ENCODE data around the gene ZC3H4.
"Not testable (repeated sequence)": the region's sequence is repeated elsewhere in the genome, so short reads cannot be mapped to it uniquely, and the experiment has no call there.

ZC3H4 gene

GRCh38 chr19:47084879-47085439 lies 28.6 kb downstream of the ZC3H4 start:
- DNase-seq (ENCODE audit: low spot score): no peak

- DNase-seq (ENCODE audit: low spot score): no peak
These were observed 31.1 kb downstream of the ZC3H4 start for GRCh38 chr19:47082493-47082892.

GRCh38 chr19:47081095-47081494 lies 32.5 kb downstream of the ZC3H4 start:
- no peak for DNase-seq (ENCODE audit: low spot score)

DNA sequence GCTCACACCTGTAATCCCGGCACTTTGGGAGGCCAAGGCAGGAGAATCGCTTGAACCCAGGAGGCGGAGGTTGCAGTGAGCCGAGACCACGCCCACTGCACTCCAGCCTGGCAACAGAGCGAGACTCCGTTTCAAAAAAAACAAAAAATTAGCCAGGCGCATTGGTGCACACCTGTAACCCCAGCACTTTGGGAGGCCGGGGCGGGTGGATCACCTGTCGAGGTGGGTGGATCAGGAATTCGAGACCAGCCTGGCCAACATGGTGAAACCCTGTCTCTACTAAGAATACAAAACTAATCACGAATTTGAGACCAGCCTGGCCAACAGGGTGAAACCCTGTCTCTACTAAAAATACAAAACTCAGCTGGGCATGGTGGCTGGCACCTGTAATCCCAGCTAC lies 35.2 kb downstream of the ZC3H4 start:
- DNase-seq (ENCODE audit: low spot score): not testable (repeated sequence)

DNA sequence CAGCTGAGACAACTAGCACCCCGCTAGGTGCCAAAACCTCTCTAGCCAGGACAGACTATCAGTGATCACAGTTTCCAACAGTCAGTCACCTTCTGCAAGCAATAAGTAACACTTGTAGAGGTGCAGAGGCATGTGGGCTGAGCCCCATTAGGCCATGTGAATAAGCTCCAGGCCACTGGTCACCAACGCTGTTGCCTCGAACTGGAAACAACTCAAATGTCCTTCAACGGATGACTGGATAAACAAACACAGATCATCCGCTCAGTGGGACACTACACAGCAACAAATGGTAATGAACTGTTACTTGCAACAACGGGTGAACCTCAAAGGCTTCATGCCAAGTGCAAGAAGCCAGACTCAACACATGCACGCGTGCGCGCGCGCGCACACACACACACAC lies 37.6 kb downstream of the ZC3H4 start:
- no peak for DNase-seq (ENCODE audit: low spot score)

DNA sequence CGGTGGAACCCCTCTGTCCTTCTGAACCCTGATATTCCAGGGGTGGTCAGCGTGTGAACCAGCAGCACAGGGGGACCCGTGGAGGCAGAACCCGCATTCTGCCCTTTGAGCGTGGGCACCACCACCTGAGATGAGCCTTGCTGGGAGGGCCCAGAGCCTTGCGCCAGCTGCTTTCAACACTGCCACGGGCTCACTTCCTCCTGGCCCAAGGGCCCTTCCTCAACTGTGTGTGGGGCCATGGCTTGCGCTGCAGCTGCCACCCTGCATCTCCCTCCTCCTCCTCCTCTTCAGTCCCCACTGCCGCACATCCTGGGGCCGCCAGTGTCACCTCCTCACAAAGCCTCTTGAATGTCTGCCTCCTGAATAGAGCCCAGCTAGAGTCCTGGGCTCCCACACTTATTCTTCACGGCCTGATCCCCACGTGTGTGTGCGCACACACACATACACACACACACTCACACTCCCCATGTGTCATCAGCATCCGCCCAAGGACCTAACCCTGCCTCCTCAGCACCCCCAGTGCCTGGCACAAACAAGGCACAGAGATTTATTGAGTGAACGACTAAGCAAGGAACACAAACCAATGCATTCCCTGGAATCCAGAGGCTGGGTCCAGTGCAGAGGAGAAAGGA lies 38.3 kb downstream of the ZC3H4 start:
- DNase-seq (ENCODE audit: low spot score): no peak

GRCh38 chr19:47074621-47075020 lies 39.0 kb downstream of the ZC3H4 start:
- DNase-seq (ENCODE audit: low spot score): no peak

DNA sequence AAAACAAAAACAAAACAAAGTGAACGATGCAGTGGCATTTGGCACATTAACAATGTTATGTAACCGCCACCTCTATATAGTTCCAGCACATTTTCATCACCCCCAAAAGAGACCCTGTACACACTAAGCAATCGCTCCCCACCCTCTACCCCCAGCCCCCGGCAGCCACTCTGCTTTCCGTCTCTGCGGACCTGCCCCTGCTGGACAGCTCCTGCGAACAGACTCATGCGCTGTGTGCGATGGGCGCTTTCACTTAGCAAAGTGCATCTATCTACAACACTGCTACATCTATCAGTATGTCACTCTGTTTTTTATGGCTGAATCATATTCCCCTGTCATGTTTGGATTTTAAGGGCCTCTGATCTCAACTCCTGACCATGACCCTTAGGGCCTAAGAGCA lies 40.0 kb downstream of the ZC3H4 start:
- no peak for DNase-seq (ENCODE audit: low spot score)

GRCh38 chr19:47072323-47072722 lies 41.3 kb downstream of the ZC3H4 start:
- no peak for DNase-seq (ENCODE audit: low spot score)

- no peak for DNase-seq (ENCODE audit: low spot score)
These were observed 41.8 kb downstream of the ZC3H4 start for GRCh38 chr19:47071731-47072130.

DNA sequence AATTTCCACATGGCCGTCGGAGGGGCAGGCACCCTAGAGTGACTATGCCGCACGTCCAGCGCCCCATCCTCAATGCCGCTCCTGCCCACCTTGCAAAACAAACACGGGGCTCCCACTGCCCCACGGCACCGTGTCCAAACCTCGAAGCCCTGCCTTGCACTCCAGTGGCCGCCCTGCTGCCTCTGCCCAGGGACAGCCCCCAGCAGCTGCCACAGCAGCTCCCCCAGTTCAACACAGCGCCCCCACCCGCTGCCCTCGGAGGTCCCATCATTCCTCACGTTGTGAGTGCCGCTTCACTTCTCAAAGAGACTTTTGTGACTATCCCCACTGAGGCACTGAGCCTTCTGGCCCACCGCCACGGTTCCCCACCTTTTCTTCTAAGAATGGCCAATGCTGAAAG lies 42.8 kb downstream of the ZC3H4 start:
- DNase-seq (ENCODE audit: low spot score): no peak

DNA sequence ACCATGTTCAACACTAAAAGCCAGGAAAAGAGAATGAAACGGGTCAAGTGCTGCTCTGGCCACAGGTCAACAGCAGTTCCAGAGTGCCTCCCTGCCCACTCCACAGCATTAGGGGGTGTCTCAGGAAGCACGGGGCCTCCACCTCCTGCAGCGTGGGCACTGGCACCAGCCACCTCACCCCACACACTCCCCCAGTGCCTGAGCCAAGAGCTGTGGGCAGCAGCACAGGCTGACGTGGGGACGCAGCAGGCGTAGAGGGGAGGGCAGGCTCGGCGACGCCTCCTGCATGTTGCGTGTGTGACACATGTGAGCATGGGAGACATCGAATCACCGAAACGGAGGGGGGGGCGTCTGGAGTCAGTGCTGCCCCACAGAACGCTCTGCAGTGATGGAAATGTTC lies 43.8 kb downstream of the ZC3H4 start:
- DNase-seq (ENCODE audit: low spot score): no peak

GRCh38 chr19:47068876-47069406 lies 44.6 kb downstream of the ZC3H4 start:
- no peak for DNase-seq (ENCODE audit: low spot score)

DNA sequence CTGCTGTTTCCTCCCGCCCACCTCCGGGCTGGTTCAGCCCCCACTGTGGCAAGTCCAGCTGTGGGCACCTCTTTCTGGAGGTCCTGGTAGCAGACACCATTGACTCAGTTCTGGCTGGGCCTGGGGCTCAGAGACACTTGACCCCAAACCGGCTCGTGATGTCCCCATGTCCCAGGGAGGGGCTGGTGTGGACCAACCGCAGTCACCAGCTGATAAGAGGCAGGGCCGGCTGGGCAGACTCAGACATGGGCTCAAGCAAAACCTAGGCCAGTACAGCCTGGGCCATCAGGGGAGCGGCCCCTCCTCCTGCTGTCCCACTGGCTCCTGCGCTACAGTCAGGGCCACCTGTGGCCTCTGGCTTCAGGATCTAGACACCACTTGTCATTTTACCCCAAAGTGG lies 45.3 kb downstream of the ZC3H4 start:
- no peak for DNase-seq (ENCODE audit: low spot score)

- no peak for DNase-seq (ENCODE audit: low spot score)
These were observed 46.2 kb downstream of the ZC3H4 start for GRCh38 chr19:47067215-47067847.

- DNase-seq (ENCODE audit: low spot score): no peak
These were observed 47.0 kb downstream of the ZC3H4 start for GRCh38 chr19:47066376-47067214.

DNA sequence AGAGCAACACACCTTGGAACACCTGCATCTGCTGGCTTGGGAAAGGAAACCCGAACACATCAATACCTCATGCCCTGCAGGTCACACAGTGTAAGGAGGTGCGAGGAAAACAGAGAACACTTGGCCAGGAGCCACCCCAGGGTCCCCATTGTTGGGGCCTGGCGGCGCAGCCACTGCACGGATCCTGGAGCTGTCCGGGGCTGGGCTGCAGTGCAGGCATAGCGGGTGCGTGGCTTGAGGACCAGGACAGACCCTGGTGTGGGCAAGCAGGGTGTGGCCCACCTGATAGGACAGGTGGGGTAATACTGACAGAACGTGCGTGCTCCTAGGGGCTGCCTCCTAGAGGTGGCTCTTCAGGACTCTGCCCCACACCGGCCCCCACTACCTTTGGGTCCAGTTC lies 48.3 kb downstream of the ZC3H4 start:
- no peak for DNase-seq (ENCODE audit: low spot score)

GRCh38 chr19:47063874-47064273 lies 49.7 kb downstream of the ZC3H4 start:
- DNase-seq (ENCODE audit: low spot score): no peak

- no peak for DNase-seq (ENCODE audit: low spot score)
These were observed 55.0 kb downstream of the ZC3H4 start for GRCh38 chr19:47058621-47059022.

DNA sequence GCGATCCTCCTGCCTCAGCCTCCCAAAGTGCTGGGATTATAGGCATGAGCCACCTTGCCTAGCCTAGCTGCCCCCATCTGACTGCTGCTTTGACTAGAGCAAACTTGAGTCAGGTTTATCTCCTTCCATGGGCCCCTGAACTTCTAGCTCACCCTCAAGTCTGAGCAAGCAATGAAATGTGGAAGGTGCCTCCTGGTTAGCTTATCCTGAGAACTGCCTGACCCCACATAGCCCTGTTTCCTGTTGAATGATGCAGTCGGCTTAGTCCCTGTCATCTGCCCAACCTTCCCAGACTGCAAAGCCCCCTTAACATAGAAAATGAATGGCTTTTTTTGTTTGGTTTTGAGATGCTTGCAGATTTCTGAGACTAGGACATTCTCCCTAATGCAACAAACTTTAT lies 56.2 kb downstream of the ZC3H4 start:
- no peak for DNase-seq (ENCODE audit: low spot score)

GRCh38 chr19:47056411-47056810 lies 57.2 kb downstream of the ZC3H4 start:
- no peak for DNase-seq (ENCODE audit: low spot score)

DNA sequence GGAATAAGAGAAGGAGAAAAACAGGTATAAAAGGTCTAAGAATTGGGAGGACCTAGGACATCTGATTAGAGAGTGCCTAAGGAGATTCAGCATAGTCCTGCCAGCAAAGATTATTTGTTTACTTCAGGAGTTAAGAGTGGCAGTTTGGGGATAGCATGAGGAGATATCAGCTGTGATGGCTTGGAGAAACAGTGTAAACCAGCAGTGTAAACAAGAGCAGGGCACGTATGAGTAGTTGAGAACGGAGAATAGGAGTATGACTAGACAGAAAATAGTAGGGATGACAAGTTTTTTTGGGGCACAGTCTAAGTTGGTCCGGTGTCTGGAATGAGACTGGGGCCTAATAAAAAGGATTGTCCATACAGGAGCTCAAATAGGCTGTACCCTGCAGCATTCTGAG lies 63.0 kb downstream of the ZC3H4 start:
- DNase-seq (ENCODE audit: low spot score): not testable (repeated sequence)

DNA sequence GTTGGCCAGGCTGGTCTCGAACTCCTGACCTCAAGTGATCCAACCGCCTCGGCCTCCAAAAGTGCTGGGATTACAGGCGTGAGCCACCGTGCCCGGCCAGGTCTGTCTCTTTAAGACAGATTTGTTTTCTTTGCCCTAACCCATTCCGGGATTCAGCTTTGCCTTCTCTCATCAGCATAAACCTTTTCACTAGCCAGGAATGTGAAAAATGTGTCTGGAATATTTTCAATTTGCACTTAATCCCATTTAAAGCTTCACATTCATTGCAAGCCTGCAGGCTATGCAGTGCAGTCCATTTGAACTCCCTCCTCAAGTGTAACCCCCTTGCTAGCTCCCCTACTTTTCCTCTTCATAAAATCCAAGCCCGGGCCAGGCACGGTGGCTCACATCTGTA lies 64.3 kb downstream of the ZC3H4 start:
- DNase-seq (ENCODE audit: low spot score): no peak

All from RKO (cell line).